ENCODE data around the gene MICU1.

DNA sequence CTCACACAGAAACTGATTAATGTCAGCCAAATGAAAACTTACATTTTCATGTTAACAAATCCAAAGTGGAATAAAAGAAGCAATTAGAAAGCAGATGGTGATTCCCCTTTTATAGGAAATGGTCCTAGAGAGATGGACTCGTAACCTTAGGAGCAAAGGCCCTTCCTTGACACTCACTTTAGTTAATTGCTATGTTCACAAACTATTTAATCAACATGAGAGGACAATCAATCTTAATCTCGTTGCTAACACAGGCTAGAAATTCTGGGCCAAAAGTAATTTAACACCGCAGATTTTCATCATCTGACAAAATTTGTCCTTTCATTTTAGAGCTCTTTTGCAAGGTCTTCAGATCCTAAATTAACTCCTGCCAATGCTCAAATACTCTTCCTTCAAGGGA, 207.2 kb downstream of the MICU1 start:
- TF ChIP-seq TCF7L2 (IDR thresholded peaks at IDR 0.05; ENCODE audit: low read depth, low read length) (no peak), CTCF (IDR thresholded peaks at IDR 0.05) (no peak), SIN3A (IDR thresholded peaks at IDR 0.05; ENCODE audit: borderline replicate concordance, insufficient read depth, low read depth, low read length) (no peak), REST (IDR thresholded peaks at IDR 0.05; ENCODE audit: insufficient read depth in 1 of 2, low read depth in 2 of 2, low read length in 1 of 2) (no peak), POLR2AphosphoS5 (IDR thresholded peaks at IDR 0.05; ENCODE audit: low read depth, low read length) (no peak)
